HL-60 (cell line): Measurements from ENCODE around the gene SPATA9.
"Not testable (repeated sequence)": the region's sequence is repeated elsewhere in the genome, so short reads cannot be mapped to it uniquely, and the experiment has no call there.

Experiments used
- DNase-seq, 2 experiments: peaks; one replicate each; pipeline ENCODE4 v3.0.0-alpha.2; 2010 to 2020; ENCODE audit warnings: low read depth in 1 of 2, low spot score in 1 of 2
- H3K27ac ChIP-seq: fragments of 250-450 bp; sonication (Bioruptor Pico); replicated peaks from 2 replicates; pipeline ENCODE4 v1.5.1; 2020; ENCODE audit warnings: mild to moderate bottlenecking, moderate library complexity
- H3K27me3 ChIP-seq: fragments of 250-450 bp; sonication (Bioruptor Pico); 2 replicates; pipeline ENCODE4 v1.5.1; 2021; ENCODE audit warnings: mild to moderate bottlenecking, moderate library complexity; ENCODE audit not compliant: insufficient read depth, poor library complexity, severe bottlenecking
- H3K4me3 ChIP-seq: replicated peaks from 2 replicates; pipeline ENCODE4 v1.5.1; 2011; ENCODE audit warnings: mild to moderate bottlenecking, control low read depth, low read length; ENCODE audit not compliant: insufficient read depth
- CTCF ChIP-seq: IDR thresholded peaks from one replicate; pipeline ENCODE4 v1.5.1; 2011; ENCODE audit warnings: low read length, control low read depth, inconsistent platforms; ENCODE audit not compliant: insufficient read depth
- GABPA ChIP-seq: IDR thresholded peaks from 2 replicates; pipeline ENCODE4 v1.6.1; 2012; ENCODE audit warnings: low read depth
- POLR2AphosphoS5 ChIP-seq: IDR thresholded peaks from 2 replicates; pipeline ENCODE4 v1.6.1; 2012; ENCODE audit warnings: low read depth
- SPI1 ChIP-seq: IDR thresholded peaks from 2 replicates; pipeline ENCODE4 v1.6.1; 2012; ENCODE audit warnings: low read depth, mild to moderate bottlenecking, borderline replicate concordance
- TF ChIP-seq, protein P1 (sequence below): IDR thresholded peaks from 2 replicates; pipeline ENCODE4 v1.6.1; 2012; ENCODE audit warnings: low read depth; ENCODE audit not compliant: insufficient replicate concordance

Gene SPATA9

DNA sequence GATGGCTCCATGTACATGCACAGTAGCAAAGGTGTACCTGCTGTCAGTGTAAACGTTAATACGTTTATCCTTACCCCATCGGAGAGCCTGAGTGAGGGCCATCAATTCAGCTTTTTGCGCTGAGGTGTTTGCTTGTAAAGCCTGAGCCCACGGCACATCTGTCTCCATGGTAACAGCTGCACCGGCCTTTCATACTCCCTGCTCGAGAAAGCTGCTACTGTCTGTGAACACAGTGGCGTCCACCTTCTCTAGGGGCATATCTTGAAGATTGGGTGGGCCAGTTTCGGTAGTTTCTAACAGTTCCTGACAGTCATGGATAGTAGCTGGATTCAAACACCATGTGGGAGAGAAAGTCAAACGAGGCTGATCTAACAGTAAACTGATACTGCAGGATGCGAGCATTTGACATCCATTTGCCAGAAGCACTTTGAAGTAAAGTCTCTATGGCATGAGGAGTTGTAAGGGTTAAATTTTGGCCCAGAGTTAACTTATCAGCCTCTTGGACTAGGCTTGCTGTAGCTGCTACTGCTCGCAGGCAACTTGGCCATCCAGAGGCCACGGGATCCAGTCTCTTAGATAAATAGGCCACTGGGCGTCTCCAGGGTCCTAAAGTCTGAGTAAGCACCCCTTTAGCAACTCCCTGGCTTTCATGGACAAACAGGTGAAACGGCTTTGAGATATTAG, 27.3 kb upstream of the SPATA9 start:
- no peaks in the 10 kb centered on the region for H3K27me3 ChIP-seq
- H3K4me3 ChIP-seq, result no peak overlapping the region
- no peak overlapping the region for H3K27ac ChIP-seq
- DNase-seq, result no peak
- TF ChIP-seq, protein P1, sequence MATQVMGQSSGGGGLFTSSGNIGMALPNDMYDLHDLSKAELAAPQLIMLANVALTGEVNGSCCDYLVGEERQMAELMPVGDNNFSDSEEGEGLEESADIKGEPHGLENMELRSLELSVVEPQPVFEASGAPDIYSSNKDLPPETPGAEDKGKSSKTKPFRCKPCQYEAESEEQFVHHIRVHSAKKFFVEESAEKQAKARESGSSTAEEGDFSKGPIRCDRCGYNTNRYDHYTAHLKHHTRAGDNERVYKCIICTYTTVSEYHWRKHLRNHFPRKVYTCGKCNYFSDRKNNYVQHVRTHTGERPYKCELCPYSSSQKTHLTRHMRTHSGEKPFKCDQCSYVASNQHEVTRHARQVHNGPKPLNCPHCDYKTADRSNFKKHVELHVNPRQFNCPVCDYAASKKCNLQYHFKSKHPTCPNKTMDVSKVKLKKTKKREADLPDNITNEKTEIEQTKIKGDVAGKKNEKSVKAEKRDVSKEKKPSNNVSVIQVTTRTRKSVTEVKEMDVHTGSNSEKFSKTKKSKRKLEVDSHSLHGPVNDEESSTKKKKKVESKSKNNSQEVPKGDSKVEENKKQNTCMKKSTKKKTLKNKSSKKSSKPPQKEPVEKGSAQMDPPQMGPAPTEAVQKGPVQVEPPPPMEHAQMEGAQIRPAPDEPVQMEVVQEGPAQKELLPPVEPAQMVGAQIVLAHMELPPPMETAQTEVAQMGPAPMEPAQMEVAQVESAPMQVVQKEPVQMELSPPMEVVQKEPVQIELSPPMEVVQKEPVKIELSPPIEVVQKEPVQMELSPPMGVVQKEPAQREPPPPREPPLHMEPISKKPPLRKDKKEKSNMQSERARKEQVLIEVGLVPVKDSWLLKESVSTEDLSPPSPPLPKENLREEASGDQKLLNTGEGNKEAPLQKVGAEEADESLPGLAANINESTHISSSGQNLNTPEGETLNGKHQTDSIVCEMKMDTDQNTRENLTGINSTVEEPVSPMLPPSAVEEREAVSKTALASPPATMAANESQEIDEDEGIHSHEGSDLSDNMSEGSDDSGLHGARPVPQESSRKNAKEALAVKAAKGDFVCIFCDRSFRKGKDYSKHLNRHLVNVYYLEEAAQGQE, result no peak
- no peak for TF ChIP-seq POLR2AphosphoS5
- no peak for TF ChIP-seq GABPA
- TF ChIP-seq CTCF, result no peak
- no peak for TF ChIP-seq SPI1

DNA sequence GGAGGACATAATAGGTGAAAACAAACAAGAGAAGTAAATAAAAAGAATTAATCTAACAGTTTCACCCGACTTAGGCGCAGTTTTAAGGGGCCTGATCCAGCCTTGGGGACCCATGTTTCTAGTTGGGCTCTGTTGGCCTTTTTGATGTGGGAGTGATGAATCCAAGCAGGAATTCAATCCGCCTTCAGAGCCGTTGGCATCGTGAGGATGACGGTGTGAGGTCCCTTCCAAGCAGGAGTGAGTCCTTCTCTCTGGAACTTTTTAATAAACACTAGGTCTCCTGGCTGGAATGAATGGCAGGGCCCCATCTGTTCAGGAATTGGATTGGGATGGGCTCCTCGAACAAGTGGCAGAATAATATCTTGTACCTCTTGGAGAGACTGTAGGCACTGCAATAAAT, 26.1 kb upstream of the SPATA9 start:
- H3K27ac ChIP-seq, result no peak overlapping the region

DNA sequence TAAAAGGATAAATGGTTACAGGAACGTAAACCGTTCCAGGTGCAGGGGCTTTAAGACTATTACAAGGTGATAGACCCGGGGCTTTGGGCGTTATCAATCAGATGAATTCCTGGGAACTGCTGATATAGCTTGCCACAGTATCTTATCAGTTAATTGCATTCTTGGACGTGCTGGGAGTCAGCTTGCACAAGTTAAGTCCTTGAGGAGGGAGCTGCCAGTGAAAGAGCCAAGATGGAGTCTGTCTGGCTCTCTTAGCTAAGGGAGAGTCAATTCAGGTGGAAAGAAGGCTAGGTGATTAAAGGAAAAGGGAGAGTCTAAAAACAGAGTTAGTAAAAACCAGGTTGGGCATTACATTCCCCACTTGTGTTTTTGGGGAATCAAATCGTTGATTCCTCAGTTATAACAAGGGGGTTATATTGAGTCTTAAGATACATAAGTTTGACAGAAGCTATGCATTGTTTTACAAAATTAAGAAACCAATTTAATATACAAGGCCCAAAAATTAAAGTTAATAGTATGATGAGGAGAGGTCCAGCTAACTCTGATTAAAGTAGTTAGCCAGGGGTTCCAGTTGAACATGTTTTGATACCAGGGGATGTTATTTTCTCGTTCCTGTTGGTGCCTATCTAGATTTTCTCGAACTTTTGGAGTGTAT, 24.9 kb upstream of the SPATA9 start:
- H3K27ac ChIP-seq, DNase-seq, H3K27me3 ChIP-seq: not testable (repeated sequence)

More for the DNA sequence above, 26.1 kb upstream of the SPATA9 start:
- TF ChIP-seq POLR2AphosphoS5 (no peak), CTCF (no peak), GABPA (no peak), SPI1 (no peak)
- TF ChIP-seq, protein P1, result no peak
- Histone ChIP-seq H3K27me3 (no peaks in the 10 kb centered on the region), H3K4me3 (no peak overlapping the region)
- no peak for DNase-seq

DNA sequence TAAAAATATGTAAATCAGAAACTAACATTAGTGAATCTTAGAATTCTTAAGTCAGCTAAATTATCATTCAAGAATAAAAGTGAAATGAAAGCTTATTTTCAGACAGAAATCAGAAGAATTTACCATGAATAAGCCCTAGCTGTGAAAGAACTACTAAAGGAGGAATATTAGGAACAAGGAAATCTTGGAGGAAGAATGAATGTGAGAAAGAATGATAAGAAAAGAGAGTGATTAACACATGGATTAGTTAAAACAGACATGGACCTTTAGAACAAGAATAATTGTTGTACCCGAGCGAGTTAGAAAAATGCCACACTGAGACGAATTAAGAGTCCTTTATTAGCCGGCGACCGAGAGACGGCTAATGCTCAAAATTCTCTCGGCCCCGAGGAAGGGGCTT, 24.3 kb upstream of the SPATA9 start:
- H3K27ac ChIP-seq, result no peak overlapping the region
- TF ChIP-seq GABPA, result no peak
- TF ChIP-seq, protein P1, result no peak
- no peak for TF ChIP-seq POLR2AphosphoS5
- no peak for TF ChIP-seq SPI1
- no peak for TF ChIP-seq CTCF
- DNase-seq, result no peak
- no peak overlapping the region for H3K4me3 ChIP-seq
- H3K27me3 ChIP-seq, result no peaks in the 10 kb centered on the region

More for the DNA sequence above, 24.9 kb upstream of the SPATA9 start:
- not testable (repeated sequence) for H3K4me3 ChIP-seq

GRCh38 chr5:95706196-95706595, 23.4 kb upstream of the SPATA9 start:
- not testable (repeated sequence) for H3K4me3 ChIP-seq, DNase-seq, H3K27ac ChIP-seq, H3K27me3 ChIP-seq
